Neural cell (in vitro differentiated cells): Measurements from ENCODE around the gene COPS4.

Source experiments
- MXI1 ChIP-seq: fragments of 450-650 bp; conservative IDR thresholded peaks from 2 replicates; pipeline ENCODE4 v1.6.1; 2014; ENCODE audit warnings: antibody characterized with exemption, mild to moderate bottlenecking; ENCODE audit not compliant: poor library complexity, severe bottlenecking
- TF ChIP-seq, protein P1 (sequence below): fragments of 450-650 bp; IDR thresholded peaks from 2 replicates; pipeline ENCODE4 v1.5.1; 2014; ENCODE audit warnings: antibody characterized with exemption, mild to moderate bottlenecking, moderate library complexity; ENCODE audit not compliant: poor library complexity, severe bottlenecking

DNA sequence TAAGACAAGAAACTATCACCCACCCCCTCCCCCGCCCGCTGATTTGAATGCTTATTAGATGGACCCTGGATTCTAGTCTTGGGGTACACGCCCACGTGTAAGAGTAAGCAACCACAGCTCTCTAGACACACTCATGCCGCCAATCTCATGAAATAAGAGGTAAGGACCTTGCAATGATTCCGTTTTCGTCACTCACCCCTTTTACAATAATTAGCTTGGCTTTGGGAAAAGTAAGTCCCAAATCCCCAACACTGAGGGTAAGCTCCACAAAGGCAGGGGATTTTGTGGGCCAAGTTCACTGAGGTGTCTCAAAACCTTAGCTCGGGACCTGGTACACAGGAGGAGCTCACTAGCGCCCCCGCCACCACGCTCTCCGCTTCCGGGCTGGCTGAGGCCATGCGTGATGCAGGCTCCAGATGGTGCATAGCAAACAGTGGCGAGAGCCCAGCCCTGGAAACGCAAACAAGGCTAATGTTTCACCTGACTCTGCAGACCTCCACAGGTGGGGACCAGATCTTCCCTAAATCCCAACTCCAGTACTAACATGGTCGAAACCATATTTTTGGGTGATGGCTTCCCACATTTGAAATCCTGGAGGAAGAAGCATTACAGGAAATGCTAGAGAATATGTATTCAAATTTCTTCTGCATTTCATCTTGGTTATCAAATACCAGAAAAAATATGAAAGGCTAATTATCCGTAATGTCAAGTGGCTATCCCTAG lies 75.4 kb downstream of the COPS4 start:
- peak; percentile 69 for TF ChIP-seq MXI1
- TF ChIP-seq, protein P1, sequence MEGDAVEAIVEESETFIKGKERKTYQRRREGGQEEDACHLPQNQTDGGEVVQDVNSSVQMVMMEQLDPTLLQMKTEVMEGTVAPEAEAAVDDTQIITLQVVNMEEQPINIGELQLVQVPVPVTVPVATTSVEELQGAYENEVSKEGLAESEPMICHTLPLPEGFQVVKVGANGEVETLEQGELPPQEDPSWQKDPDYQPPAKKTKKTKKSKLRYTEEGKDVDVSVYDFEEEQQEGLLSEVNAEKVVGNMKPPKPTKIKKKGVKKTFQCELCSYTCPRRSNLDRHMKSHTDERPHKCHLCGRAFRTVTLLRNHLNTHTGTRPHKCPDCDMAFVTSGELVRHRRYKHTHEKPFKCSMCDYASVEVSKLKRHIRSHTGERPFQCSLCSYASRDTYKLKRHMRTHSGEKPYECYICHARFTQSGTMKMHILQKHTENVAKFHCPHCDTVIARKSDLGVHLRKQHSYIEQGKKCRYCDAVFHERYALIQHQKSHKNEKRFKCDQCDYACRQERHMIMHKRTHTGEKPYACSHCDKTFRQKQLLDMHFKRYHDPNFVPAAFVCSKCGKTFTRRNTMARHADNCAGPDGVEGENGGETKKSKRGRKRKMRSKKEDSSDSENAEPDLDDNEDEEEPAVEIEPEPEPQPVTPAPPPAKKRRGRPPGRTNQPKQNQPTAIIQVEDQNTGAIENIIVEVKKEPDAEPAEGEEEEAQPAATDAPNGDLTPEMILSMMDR: peak; percentile 74
